Fibroblast of mammary gland (primary cell): ENCODE data around the gene MON1A.

Source experiments
- DNase-seq: peaks from one replicate; pipeline ENCODE4 v3.0.0-alpha.2; 2010; ENCODE audit warnings: low read depth
- H3K4me3 ChIP-seq: 2 replicates; pipeline ENCODE4 v1.5.1; 2011; ENCODE audit warnings: low read depth, mild to moderate bottlenecking, low read length, moderate library complexity; ENCODE audit not compliant: control insufficient read depth
- CTCF ChIP-seq: conservative IDR thresholded peaks from 2 replicates; pipeline ENCODE4 v1.5.1; 2011; ENCODE audit warnings: low read depth, low read length, inconsistent platforms; ENCODE audit not compliant: control insufficient read depth, insufficient read depth

MON1A gene

GRCh38 chr3:49877716-49878115 lies 51.9 kb downstream of the MON1A start:
- no peak overlapping the region for H3K4me3 ChIP-seq
- DNase-seq = no peak
- TF ChIP-seq CTCF = no peak

GRCh38 chr3:49876567-49876966 lies 53.0 kb downstream of the MON1A start:
- TF ChIP-seq CTCF = no peak
- DNase-seq = no peak
- no peak overlapping the region for H3K4me3 ChIP-seq

GRCh38 chr3:49873623-49874022 lies 56.0 kb downstream of the MON1A start:
- no peak for TF ChIP-seq CTCF
- no peak overlapping the region for H3K4me3 ChIP-seq
- no peak for DNase-seq

GRCh38 chr3:49872801-49873281 lies 56.8 kb downstream of the MON1A start:
- TF ChIP-seq CTCF = no peak
- DNase-seq = no peak
- H3K4me3 ChIP-seq = no peak overlapping the region

GRCh38 chr3:49871531-49872153 lies 58.0 kb downstream of the MON1A start:
- no peak for DNase-seq
- no peak overlapping the region for H3K4me3 ChIP-seq
- no peak for TF ChIP-seq CTCF

- TF ChIP-seq CTCF = no peak
- no peak within 1 kb of the TSS for H3K4me3 ChIP-seq
- no peak for DNase-seq
Measured at GRCh38 chr3:49869525-49870126, 60.0 kb downstream of the MON1A start, which contains the start of gene CAMKV. TSS of gene CAMKV (minus strand) at chr3:49869906. CDS start at chr3:49862388, 7,518 bp downstream.
